ENCODE results near the gene SF3B3. TPM values are rescaled to one million over a fixed set of nuclear protein-coding genes. Genes with fewer than 3 reads are reported as not detected.

The SF3B3 gene
- total RNA-seq, 1 experiment from 2014 or later, result 403 TPM

- H3K4me1 ChIP-seq (ENCODE audit: control insufficient read depth in 1 of 2, insufficient read depth in 2 of 2, low read length in 2 of 2), result no peaks in the 10 kb centered on the region
- no peaks in the 10 kb centered on the region for H3K9me2 ChIP-seq (ENCODE audit: insufficient read depth)
- no peaks in the 10 kb centered on the region for H4K20me1 ChIP-seq (ENCODE audit: insufficient read depth)
- no peak for ATAC-seq
- no peak overlapping the region for H3K4me2 ChIP-seq (ENCODE audit: low read length)
- H3K79me2 ChIP-seq (ENCODE audit: insufficient read depth, low read length), result no peaks in the 10 kb centered on the region
- no peak overlapping the region for H3K9ac ChIP-seq (ENCODE audit: low read length)
- ChIA-PET CTCF (no interaction called here), POLR2A (no interaction called here), RAD21 (ENCODE audit: low non-redundant PET in 1 of 2, low total read pairs in 2 of 2, uncharacterized antibody in 2 of 2, unreplicated experiment in 2 of 2) (no interaction called here)
- intact Hi-C loops (cut with micrococcal nuclease), result no loop called here
- no peaks in the 10 kb centered on the region for H3K9me3 ChIP-seq (ENCODE audit: control insufficient read depth in 1 of 2, insufficient read depth in 1 of 2, low read depth in 1 of 2, low read length in 2 of 2)
- H2AFZ ChIP-seq (ENCODE audit: low read depth, low read length, poor library complexity, severe bottlenecking), result no peak overlapping the region
- H3K4me3 ChIP-seq (replicated peaks in 1 of 2; ENCODE audit: low read depth in 1 of 2, low read length in 2 of 2), result no peak overlapping the region
- DNase-seq (ENCODE audit: low read depth, low spot score), result no peak
- H3K36me3 ChIP-seq (ENCODE audit: control insufficient read depth in 1 of 2, insufficient read depth in 2 of 2, low read length in 2 of 2), result no peaks in the 10 kb centered on the region
- no TSS peak for BruUV-seq (replicated peaks)
- TF ChIP-seq POLR2AphosphoS5 (IDR thresholded peaks at IDR 0.05; ENCODE audit: low read depth, low read length), result no peak
- TF ChIP-seq, protein P1, sequence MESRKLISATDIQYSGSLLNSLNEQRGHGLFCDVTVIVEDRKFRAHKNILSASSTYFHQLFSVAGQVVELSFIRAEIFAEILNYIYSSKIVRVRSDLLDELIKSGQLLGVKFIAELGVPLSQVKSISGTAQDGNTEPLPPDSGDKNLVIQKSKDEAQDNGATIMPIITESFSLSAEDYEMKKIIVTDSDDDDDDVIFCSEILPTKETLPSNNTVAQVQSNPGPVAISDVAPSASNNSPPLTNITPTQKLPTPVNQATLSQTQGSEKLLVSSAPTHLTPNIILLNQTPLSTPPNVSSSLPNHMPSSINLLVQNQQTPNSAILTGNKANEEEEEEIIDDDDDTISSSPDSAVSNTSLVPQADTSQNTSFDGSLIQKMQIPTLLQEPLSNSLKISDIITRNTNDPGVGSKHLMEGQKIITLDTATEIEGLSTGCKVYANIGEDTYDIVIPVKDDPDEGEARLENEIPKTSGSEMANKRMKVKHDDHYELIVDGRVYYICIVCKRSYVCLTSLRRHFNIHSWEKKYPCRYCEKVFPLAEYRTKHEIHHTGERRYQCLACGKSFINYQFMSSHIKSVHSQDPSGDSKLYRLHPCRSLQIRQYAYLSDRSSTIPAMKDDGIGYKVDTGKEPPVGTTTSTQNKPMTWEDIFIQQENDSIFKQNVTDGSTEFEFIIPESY (IDR thresholded peaks at IDR 0.05; ENCODE audit: extremely low read depth, insufficient replicate concordance, low read length), result no peak
- TF ChIP-seq CBX3 (IDR thresholded peaks at IDR 0.05; ENCODE audit: low read depth), result no peak
- no peak for TF ChIP-seq RAD21 (IDR thresholded peaks at IDR 0.05; ENCODE audit: low read depth)
- no peak for TF ChIP-seq ZNF274 (IDR thresholded peaks at IDR 0.05; ENCODE audit: low read depth, low read length)
- TF ChIP-seq TCF7L2 (IDR thresholded peaks at IDR 0.05; ENCODE audit: borderline replicate concordance, extremely low read depth, insufficient read depth, insufficient read length), result no peak
- TF ChIP-seq, protein P2, sequence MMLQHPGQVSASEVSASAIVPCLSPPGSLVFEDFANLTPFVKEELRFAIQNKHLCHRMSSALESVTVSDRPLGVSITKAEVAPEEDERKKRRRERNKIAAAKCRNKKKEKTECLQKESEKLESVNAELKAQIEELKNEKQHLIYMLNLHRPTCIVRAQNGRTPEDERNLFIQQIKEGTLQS (IDR thresholded peaks at IDR 0.05), result no peak
- TF ChIP-seq SRF (IDR thresholded peaks at IDR 0.05; ENCODE audit: low read depth), result no peak
- TF ChIP-seq YY1 (IDR thresholded peaks at IDR 0.05; ENCODE audit: extremely low read depth, insufficient replicate concordance, low read depth, low read length), result no peak
- no peak for TF ChIP-seq FOSL1 (IDR thresholded peaks at IDR 0.05; ENCODE audit: low read depth)
- no peak for TF ChIP-seq REST (IDR thresholded peaks at IDR 0.05; ENCODE audit: low read depth)
- no peak for TF ChIP-seq SP1 (IDR thresholded peaks at IDR 0.05; ENCODE audit: low read depth)
- TF ChIP-seq POLR2A (IDR thresholded peaks at IDR 0.05; ENCODE audit: borderline replicate concordance, extremely low read depth, insufficient read depth, insufficient read length), result no peak
- no peaks in the 10 kb centered on the region for H3K27me3 ChIP-seq (ENCODE audit: insufficient read depth, low read length)
- H3K27ac ChIP-seq (ENCODE audit: low read depth, low read length), result no peak overlapping the region
Measured at GRCh38 chr16:70601576-70602575, 78.3 kb downstream of the SF3B3 start.
